Measurements from ENCODE around the gene CSMD2. TPM values are rescaled to one million over a fixed set of nuclear protein-coding genes. Genes with fewer than 3 reads are reported as not detected.

CSMD2 gene
- total RNA-seq, 1 experiment from 2014 or later: 0.22 TPM

DNA sequence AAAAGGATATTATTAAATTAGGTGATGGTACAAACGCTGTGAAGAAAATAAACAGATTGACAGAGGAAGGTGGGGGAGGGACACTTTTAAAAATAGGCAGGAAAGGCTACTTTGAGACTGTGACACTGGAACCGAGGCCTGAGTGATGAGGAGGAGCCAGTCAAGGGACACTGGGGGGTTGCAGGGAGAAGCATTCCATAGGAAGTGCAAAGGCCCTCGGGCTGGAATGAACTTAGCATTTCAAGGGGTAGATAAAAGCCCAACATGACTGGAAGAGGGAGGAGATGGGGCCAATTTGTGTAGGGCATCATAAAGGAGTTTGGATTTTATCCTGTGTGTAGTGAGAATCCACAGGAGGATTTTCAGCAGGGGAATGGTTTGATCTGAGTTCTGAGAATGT, 27.6 kb upstream of the CSMD2 start (continued):
- TF ChIP-seq, protein P1, sequence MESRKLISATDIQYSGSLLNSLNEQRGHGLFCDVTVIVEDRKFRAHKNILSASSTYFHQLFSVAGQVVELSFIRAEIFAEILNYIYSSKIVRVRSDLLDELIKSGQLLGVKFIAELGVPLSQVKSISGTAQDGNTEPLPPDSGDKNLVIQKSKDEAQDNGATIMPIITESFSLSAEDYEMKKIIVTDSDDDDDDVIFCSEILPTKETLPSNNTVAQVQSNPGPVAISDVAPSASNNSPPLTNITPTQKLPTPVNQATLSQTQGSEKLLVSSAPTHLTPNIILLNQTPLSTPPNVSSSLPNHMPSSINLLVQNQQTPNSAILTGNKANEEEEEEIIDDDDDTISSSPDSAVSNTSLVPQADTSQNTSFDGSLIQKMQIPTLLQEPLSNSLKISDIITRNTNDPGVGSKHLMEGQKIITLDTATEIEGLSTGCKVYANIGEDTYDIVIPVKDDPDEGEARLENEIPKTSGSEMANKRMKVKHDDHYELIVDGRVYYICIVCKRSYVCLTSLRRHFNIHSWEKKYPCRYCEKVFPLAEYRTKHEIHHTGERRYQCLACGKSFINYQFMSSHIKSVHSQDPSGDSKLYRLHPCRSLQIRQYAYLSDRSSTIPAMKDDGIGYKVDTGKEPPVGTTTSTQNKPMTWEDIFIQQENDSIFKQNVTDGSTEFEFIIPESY (IDR thresholded peaks at IDR 0.05; ENCODE audit: extremely low read depth, insufficient replicate concordance, low read length): no peak
- TF ChIP-seq EGR1 (IDR thresholded peaks at IDR 0.05; ENCODE audit: low read depth): no peak
- no peak for TF ChIP-seq POLR2AphosphoS5 (IDR thresholded peaks at IDR 0.05; ENCODE audit: low read depth, low read length)
- TF ChIP-seq EZH2phosphoT487 (IDR thresholded peaks at IDR 0.05; ENCODE audit: borderline replicate concordance): no peak
- TF ChIP-seq, protein P2, sequence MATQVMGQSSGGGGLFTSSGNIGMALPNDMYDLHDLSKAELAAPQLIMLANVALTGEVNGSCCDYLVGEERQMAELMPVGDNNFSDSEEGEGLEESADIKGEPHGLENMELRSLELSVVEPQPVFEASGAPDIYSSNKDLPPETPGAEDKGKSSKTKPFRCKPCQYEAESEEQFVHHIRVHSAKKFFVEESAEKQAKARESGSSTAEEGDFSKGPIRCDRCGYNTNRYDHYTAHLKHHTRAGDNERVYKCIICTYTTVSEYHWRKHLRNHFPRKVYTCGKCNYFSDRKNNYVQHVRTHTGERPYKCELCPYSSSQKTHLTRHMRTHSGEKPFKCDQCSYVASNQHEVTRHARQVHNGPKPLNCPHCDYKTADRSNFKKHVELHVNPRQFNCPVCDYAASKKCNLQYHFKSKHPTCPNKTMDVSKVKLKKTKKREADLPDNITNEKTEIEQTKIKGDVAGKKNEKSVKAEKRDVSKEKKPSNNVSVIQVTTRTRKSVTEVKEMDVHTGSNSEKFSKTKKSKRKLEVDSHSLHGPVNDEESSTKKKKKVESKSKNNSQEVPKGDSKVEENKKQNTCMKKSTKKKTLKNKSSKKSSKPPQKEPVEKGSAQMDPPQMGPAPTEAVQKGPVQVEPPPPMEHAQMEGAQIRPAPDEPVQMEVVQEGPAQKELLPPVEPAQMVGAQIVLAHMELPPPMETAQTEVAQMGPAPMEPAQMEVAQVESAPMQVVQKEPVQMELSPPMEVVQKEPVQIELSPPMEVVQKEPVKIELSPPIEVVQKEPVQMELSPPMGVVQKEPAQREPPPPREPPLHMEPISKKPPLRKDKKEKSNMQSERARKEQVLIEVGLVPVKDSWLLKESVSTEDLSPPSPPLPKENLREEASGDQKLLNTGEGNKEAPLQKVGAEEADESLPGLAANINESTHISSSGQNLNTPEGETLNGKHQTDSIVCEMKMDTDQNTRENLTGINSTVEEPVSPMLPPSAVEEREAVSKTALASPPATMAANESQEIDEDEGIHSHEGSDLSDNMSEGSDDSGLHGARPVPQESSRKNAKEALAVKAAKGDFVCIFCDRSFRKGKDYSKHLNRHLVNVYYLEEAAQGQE (IDR thresholded peaks at IDR 0.05; ENCODE audit: low read depth): no peak
- no peak for TF ChIP-seq ZFX (IDR thresholded peaks at IDR 0.05)

DNA sequence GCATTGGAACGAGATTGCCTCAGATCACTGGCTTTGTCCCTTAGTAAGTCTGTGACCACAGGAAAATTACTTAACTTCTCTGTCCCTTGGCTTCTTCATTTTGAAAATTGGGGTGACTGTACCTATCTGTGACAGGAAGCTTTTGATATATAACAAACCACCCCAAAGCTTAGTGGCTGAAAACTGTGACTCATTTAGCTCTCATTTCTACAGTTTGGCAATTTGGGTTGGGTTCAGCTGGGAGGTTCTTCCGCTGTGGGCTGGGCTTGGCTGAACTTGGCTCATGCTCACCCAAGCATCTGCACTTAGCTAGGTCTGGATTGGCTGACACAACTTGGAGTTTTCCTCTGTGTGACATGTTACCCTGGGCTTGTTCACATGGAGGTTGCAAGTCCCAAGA, 25.7 kb upstream of the CSMD2 start:
- Histone ChIP-seq H3K4me1 (ENCODE audit: control insufficient read depth in 1 of 2, insufficient read depth in 2 of 2, low read length in 2 of 2) (no peaks in the 10 kb centered on the region; a peak in 1 of 4 replicates), H3K27ac (ENCODE audit: low read depth, low read length) (no peak overlapping the region), H3K36me3 (ENCODE audit: control insufficient read depth in 1 of 2, insufficient read depth in 2 of 2, low read length in 2 of 2) (no peaks in the 10 kb centered on the region), H3K4me3 (replicated peaks in 1 of 2; ENCODE audit: low read depth in 1 of 2, low read length in 2 of 2) (no peak overlapping the region), H3K9ac (ENCODE audit: low read length) (no peak overlapping the region), H3K79me2 (ENCODE audit: insufficient read depth, low read length) (no peaks in the 10 kb centered on the region), H2AFZ (ENCODE audit: low read depth, low read length, poor library complexity, severe bottlenecking) (no peak overlapping the region), H3K27me3 (ENCODE audit: insufficient read depth, low read length) (peaks cover 20% of the 10 kb centered on the region; the same call in 1 of the 2 replicates), H3K9me3 (ENCODE audit: control insufficient read depth in 1 of 2, insufficient read depth in 1 of 2, low read depth in 1 of 2, low read length in 2 of 2) (no peaks in the 10 kb centered on the region), H4K20me1 (ENCODE audit: insufficient read depth) (no peaks in the 10 kb centered on the region), H3K4me2 (ENCODE audit: low read length) (no peak overlapping the region), H3K9me2 (ENCODE audit: insufficient read depth) (no peaks in the 10 kb centered on the region)
- intact Hi-C loops (cut with micrococcal nuclease): no loop called here
- no TSS peak for BruUV-seq (replicated peaks)
- ChIA-PET POLR2A (no interaction called here), CTCF (no interaction called here), RAD21 (ENCODE audit: low non-redundant PET in 1 of 2, low total read pairs in 2 of 2, uncharacterized antibody in 2 of 2, unreplicated experiment in 2 of 2) (no interaction called here)
- DNase-seq (ENCODE audit: low read depth, low spot score) (no peak), ATAC-seq (no peak)
- TF ChIP-seq, protein P3, sequence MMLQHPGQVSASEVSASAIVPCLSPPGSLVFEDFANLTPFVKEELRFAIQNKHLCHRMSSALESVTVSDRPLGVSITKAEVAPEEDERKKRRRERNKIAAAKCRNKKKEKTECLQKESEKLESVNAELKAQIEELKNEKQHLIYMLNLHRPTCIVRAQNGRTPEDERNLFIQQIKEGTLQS (IDR thresholded peaks at IDR 0.05): no peak
- TF ChIP-seq ZNF274 (IDR thresholded peaks at IDR 0.05; ENCODE audit: low read depth, low read length): no peak
- TF ChIP-seq EGR1 (IDR thresholded peaks at IDR 0.05; ENCODE audit: low read depth): no peak
- no peak for TF ChIP-seq FOSL1 (IDR thresholded peaks at IDR 0.05; ENCODE audit: low read depth)
- TF ChIP-seq CBX3 (IDR thresholded peaks at IDR 0.05; ENCODE audit: low read depth): no peak
- TF ChIP-seq YY1 (IDR thresholded peaks at IDR 0.05; ENCODE audit: extremely low read depth, insufficient replicate concordance, low read depth, low read length): no peak
- no peak for TF ChIP-seq EZH2phosphoT487 (IDR thresholded peaks at IDR 0.05; ENCODE audit: borderline replicate concordance)
- TF ChIP-seq SIN3A (IDR thresholded peaks at IDR 0.05; ENCODE audit: low read depth): no peak
- no peak for TF ChIP-seq SRF (IDR thresholded peaks at IDR 0.05; ENCODE audit: low read depth)
- TF ChIP-seq ELF1 (IDR thresholded peaks at IDR 0.05; ENCODE audit: borderline replicate concordance, low read depth): no peak
- no peak for TF ChIP-seq SP1 (IDR thresholded peaks at IDR 0.05; ENCODE audit: low read depth)
- no peak for TF ChIP-seq RAD21 (IDR thresholded peaks at IDR 0.05; ENCODE audit: low read depth)
- no peak for TF ChIP-seq POLR2A (IDR thresholded peaks at IDR 0.05; ENCODE audit: borderline replicate concordance, extremely low read depth, insufficient read depth, insufficient read length)
- TF ChIP-seq CEBPB (IDR thresholded peaks at IDR 0.05; ENCODE audit: low read depth): no peak
- TF ChIP-seq, protein P1 (IDR thresholded peaks at IDR 0.05; ENCODE audit: extremely low read depth, insufficient replicate concordance, low read length): no peak
